ENCODE data around the gene ZSWIM8. TPM values are rescaled to one million over a fixed set of nuclear protein-coding genes. Genes with fewer than 3 reads are reported as not detected.

Gene ZSWIM8
- total and polyA plus RNA-seq, 2 donors (not counting 3 experiments of a cell fraction or from before 2014, with no cell fraction given) = 111 to 230 TPM

DNA sequence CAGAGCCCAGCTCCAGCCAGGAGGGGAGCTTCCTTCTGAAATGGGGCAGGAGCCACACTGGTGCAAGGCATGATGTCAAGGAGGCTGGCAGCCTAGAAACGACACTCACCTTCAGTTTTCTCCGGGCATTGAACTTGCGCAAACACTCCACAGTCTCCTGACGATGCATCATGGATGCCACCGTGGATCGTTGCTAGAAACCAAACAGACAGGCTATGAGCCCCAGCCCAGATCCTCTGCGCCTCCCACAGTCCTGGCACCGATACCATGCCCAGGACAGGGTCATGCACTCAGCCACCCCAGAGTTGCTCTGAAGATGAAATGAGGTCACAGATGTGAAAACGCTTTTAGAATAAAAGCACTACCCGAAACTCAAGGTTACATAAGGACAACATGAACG, 56.9 kb downstream of the ZSWIM8 start:
- H3K9me3 ChIP-seq (replicated peaks; ENCODE audit: control insufficient read depth, insufficient read depth, low read length) = no peaks in the 10 kb centered on the region
- H3K27ac ChIP-seq (ENCODE audit: insufficient read depth, low read depth, low read length) = no peak overlapping the region
- intact Hi-C loops (cut with micrococcal nuclease) = no loop called here
- H3K9me1 ChIP-seq (replicated peaks; ENCODE audit: control insufficient read depth, extremely low read depth, insufficient read depth, low read length) = no peaks in the 10 kb centered on the region
- no peak overlapping the region for H3K4me3 ChIP-seq (replicated peaks in 1 of 3; ENCODE audit: insufficient read depth in 1 of 3, low read depth in 1 of 3, low read length in 3 of 3)
- H3K4me1 ChIP-seq (ENCODE audit: control insufficient read depth, extremely low read depth, insufficient read depth, low read length) = peaks cover 22% of the 10 kb centered on the region
- H3K9ac ChIP-seq (replicated peaks; ENCODE audit: extremely low read depth, insufficient read depth, low read length) = no peak overlapping the region
- H4K20me1 ChIP-seq (replicated peaks; ENCODE audit: control insufficient read depth, extremely low read depth, insufficient read depth, low read length) = no peaks in the 10 kb centered on the region
- H3K79me2 ChIP-seq (ENCODE audit: control insufficient read depth, insufficient read depth, low read length) = no peaks in the 10 kb centered on the region
- BruUV-seq (replicated peaks) = no TSS peak
- no peak overlapping the region for H2AFZ ChIP-seq (ENCODE audit: low read depth, low read length)
- dilution Hi-C loops (cut with MboI; ENCODE audit: extremely low pct_ligation_motif_present, low sequenced_read_pairs) = no loop called here
- POLR2A ChIA-PET = no interaction called here
- H3K27me3 ChIP-seq (ENCODE audit: control insufficient read depth in 2 of 2, insufficient read depth in 2 of 2, low read length in 2 of 2) = no peaks in the 10 kb centered on the region
- peaks cover 0 to 5% of the 10 kb centered on the region in 2 experiments for H3K36me3 ChIP-seq (ENCODE audit: control insufficient read depth in 2 of 2, extremely low read depth in 1 of 2, insufficient read depth in 2 of 2, low read length in 2 of 2)
- FAIRE-seq (no peak), DNase-seq (ENCODE audit: low read depth, low spot score) (no peak)
- CTCF ChIA-PET = interaction anchor here (0.8 kb wide), 1 partner anchor 23 kb away, joined by 3 read pairs; no protein-coding TSS in a partner anchor
- TF ChIP-seq GATA2 (IDR thresholded peaks at IDR 0.05; ENCODE audit: insufficient read depth, insufficient read length, low read depth, low read length) (no peak), EZH2 (IDR thresholded peaks at IDR 0.05; ENCODE audit: borderline replicate concordance, low read depth, low read length, severe bottlenecking) (no peak), FOS (IDR thresholded peaks at IDR 0.05; ENCODE audit: borderline replicate concordance, insufficient read depth, low read length) (no peak), MYC (IDR thresholded peaks at IDR 0.05; ENCODE audit: low read depth, low read length) (no peak), POLR2AphosphoS5 (IDR thresholded peaks at IDR 0.05; ENCODE audit: insufficient read depth, low read depth, low read length) (no peak), JUN (IDR thresholded peaks at IDR 0.05; ENCODE audit: borderline replicate concordance, insufficient read depth, insufficient read length, low read depth) (no peak), POLR2A (IDR thresholded peaks at IDR 0.05; ENCODE audit: low read depth, low read length) (no peak), CTCF (IDR thresholded peaks at IDR 0.05; ENCODE audit: extremely low read depth in 1 of 2, insufficient read depth in 1 of 2, low read depth in 1 of 2, low read length in 2 of 2) (no peak)
- TF ChIP-seq, protein P1, sequence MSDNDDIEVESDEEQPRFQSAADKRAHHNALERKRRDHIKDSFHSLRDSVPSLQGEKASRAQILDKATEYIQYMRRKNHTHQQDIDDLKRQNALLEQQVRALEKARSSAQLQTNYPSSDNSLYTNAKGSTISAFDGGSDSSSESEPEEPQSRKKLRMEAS (IDR thresholded peaks at IDR 0.05; ENCODE audit: insufficient read depth, insufficient read length) = no peak
- H3K4me2 ChIP-seq (ENCODE audit: insufficient read depth, low read length) = no peak overlapping the region
